Thyroid gland (tissue), 4 donors: ENCODE data around the gene TREM2.

Experiments used
- CTCF ChIP-seq, 6 experiments: fragments of 200-600 bp in 3 of 6; fragments of 450-650 bp in 3 of 6; sonication (generic) in 3 of 6; IDR thresholded peaks; one replicate each; pipeline ENCODE4 v1.5.1; 2016 to 2019; ENCODE audit warnings: antibody characterized with exemption in 6 of 6, mild to moderate bottlenecking in 2 of 6, inconsistent platforms in 1 of 6, moderate library complexity in 1 of 6
- POLR2A ChIP-seq, 2 donors: fragments of 450-650 bp; IDR thresholded peaks; one replicate each; pipeline ENCODE4 v1.6.1; 2017; ENCODE audit warnings: antibody characterized with exemption in 2 of 2, mild to moderate bottlenecking in 2 of 2, moderate library complexity in 1 of 2

- TF ChIP-seq CTCF (IDR thresholded peaks at IDR 0.05) = no peak
- no peak for TF ChIP-seq POLR2A (IDR thresholded peaks at IDR 0.05)
Measured at GRCh38 chr6:41194386-41194785, 31.5 kb upstream of the TREM2 start.
